GM23338 (cell line): Measurements from ENCODE around the gene RIN3. TPM values are rescaled to one million over a fixed set of nuclear protein-coding genes. Genes with fewer than 3 reads are reported as not detected.

Experiments used
- ATAC-seq: fragments of 200-7000 bp; cut with Tn5 transposase; 3 replicates; pipeline ENCODE4 v1.9.1; 2020
- DNase-seq: peaks from one replicate; pipeline ENCODE4 v3.0.0-alpha.2; 2015; ENCODE audit warnings: low spot score
- H2AFZ ChIP-seq: fragments of 200-600 bp; sonication (generic); 2 replicates; pipeline ENCODE4 v1.8.0; 2016; ENCODE audit warnings: antibody characterized with exemption, mild to moderate bottlenecking, moderate library complexity
- H3F3A ChIP-seq: fragments of 200-600 bp; sonication (generic); replicated peaks from 2 replicates; pipeline ENCODE4 v1.8.0; 2017; ENCODE audit warnings: antibody characterized with exemption, mixed run types, low read depth
- H3K27ac ChIP-seq: fragments of 200-600 bp; sonication (generic); 2 replicates; pipeline ENCODE4 v1.6.1; 2016; ENCODE audit warnings: low read depth
- H3K27me3 ChIP-seq: fragments of 200-600 bp; sonication (generic); 2 replicates; pipeline ENCODE4 v1.8.0; 2016; ENCODE audit warnings: mild to moderate bottlenecking, mixed run types, moderate library complexity; ENCODE audit not compliant: insufficient read depth
- H3K36me3 ChIP-seq: fragments of 200-600 bp; sonication (generic); 2 replicates; pipeline ENCODE4 v1.8.0; 2016; ENCODE audit warnings: mild to moderate bottlenecking; ENCODE audit not compliant: insufficient read depth
- H3K4me1 ChIP-seq: fragments of 200-600 bp; sonication (generic); 2 replicates; pipeline ENCODE4 v1.8.0; 2016; ENCODE audit warnings: mild to moderate bottlenecking, moderate library complexity; ENCODE audit not compliant: insufficient read depth
- H3K4me2 ChIP-seq: fragments of 200-600 bp; sonication (generic); 2 replicates; pipeline ENCODE4 v1.7.1; 2017; ENCODE audit warnings: mixed run types
- H3K4me3 ChIP-seq: fragments of 200-600 bp; sonication (generic); 2 replicates; pipeline ENCODE4 v1.6.1; 2016; ENCODE audit warnings: mixed run types
- H3K79me2 ChIP-seq: fragments of 200-600 bp; sonication (generic); replicated peaks from 2 replicates; pipeline ENCODE4 v1.8.0; 2017; ENCODE audit warnings: mild to moderate bottlenecking; ENCODE audit not compliant: insufficient read depth
- H3K9me2 ChIP-seq: fragments of 200-600 bp; sonication (generic); 2 replicates; pipeline ENCODE4 v1.8.0; 2017; ENCODE audit not compliant: insufficient read depth
- H4K20me1 ChIP-seq: fragments of 200-600 bp; sonication (generic); replicated peaks from 2 replicates; pipeline ENCODE4 v1.8.0; 2017; ENCODE audit warnings: mild to moderate bottlenecking; ENCODE audit not compliant: insufficient read depth
- H3K27ac Mint-ChIP-seq: 2 replicates; pipeline ENCODE4 v1.8.0; 2020; ENCODE audit warnings: inconsistent platforms, mild to moderate bottlenecking, moderate library complexity, mixed read lengths
- H3K27me3 Mint-ChIP-seq: 3 replicates; pipeline ENCODE4 v1.8.0; 2022; ENCODE audit warnings: low read depth, mild to moderate bottlenecking, moderate library complexity, mixed read lengths, inconsistent platforms; ENCODE audit not compliant: insufficient read depth, poor library complexity
- H3K36me3 Mint-ChIP-seq: 3 replicates; pipeline ENCODE4 v1.8.0; 2021; ENCODE audit warnings: low read depth, mild to moderate bottlenecking, inconsistent platforms, moderate library complexity, mixed read lengths
- H3K4me1 Mint-ChIP-seq: 3 replicates; pipeline ENCODE4 v1.8.0; 2020; ENCODE audit warnings: mild to moderate bottlenecking, inconsistent platforms, mixed read lengths
- H3K4me3 Mint-ChIP-seq: 3 replicates; pipeline ENCODE4 v1.8.0; 2021; ENCODE audit warnings: moderate library complexity, mild to moderate bottlenecking, inconsistent platforms, mixed read lengths
- H3K9me3 Mint-ChIP-seq: 3 replicates; pipeline ENCODE4 v1.8.0; 2020; ENCODE audit warnings: moderate library complexity, mild to moderate bottlenecking, inconsistent platforms, mixed read lengths
- EZH2 ChIP-seq: fragments of 200-600 bp; sonication (generic); IDR thresholded peaks from one replicate; pipeline ENCODE4 v1.8.0; 2017; ENCODE audit warnings: antibody characterized with exemption, mild to moderate bottlenecking, low read depth; ENCODE audit not compliant: unreplicated experiment
- JUNB ChIP-seq: IDR thresholded peaks from one replicate; pipeline ENCODE4 v1.6.1; 2016; ENCODE audit warnings: antibody characterized with exemption; ENCODE audit not compliant: unreplicated experiment
- STAT1 ChIP-seq: IDR thresholded peaks from one replicate; pipeline ENCODE4 v1.6.1; 2016; ENCODE audit warnings: antibody characterized with exemption; ENCODE audit not compliant: unreplicated experiment
- ZNF114 ChIP-seq: fragments of 250-450 bp; sonication (Bioruptor Pico); IDR thresholded peaks from 2 replicates; pipeline ENCODE4 v1.5.0; 2020; ENCODE audit warnings: mild to moderate bottlenecking, moderate library complexity
- ZNF331 ChIP-seq: fragments of 250-450 bp; sonication (Bioruptor Pico); IDR thresholded peaks from 2 replicates; pipeline ENCODE4 v1.5.0; 2020; ENCODE audit warnings: low read depth, mild to moderate bottlenecking, moderate library complexity
- polyA plus RNA-seq: library from polyadenylated mRNA; unstranded; fragments of >200 nt; fragmentation: Nextera tagmentation; extraction: Ambion mirVana; gene quantifications from 2 replicates; pipeline ENCODE4 v1.2.1, GENCODE V29; 2016
- total RNA-seq: library from RNA; depleted of rRNA; stranded (reverse); fragments of >200 nt; shearing (Covaris generic); gene quantifications from 2 replicates; pipeline ENCODE4 v1.2.3, GENCODE V29; 2014
- TF ChIP-seq, protein P1 (sequence below): IDR thresholded peaks from 2 replicates; pipeline ENCODE4 v1.6.1; 2016; ENCODE audit warnings: antibody characterized with exemption
- TF ChIP-seq, protein P2 (sequence below): IDR thresholded peaks from one replicate; pipeline ENCODE4 v1.6.1; 2018; ENCODE audit warnings: antibody characterized with exemption; ENCODE audit not compliant: unreplicated experiment
- TF ChIP-seq, protein P3 (sequence below): fragments of 250-450 bp; sonication (Bioruptor Pico); IDR thresholded peaks from 2 replicates; pipeline ENCODE4 v1.5.0; 2020; ENCODE audit warnings: mild to moderate bottlenecking, moderate library complexity

Gene RIN3
- total and polyA plus RNA-seq, 2 experiments from 2014 or later, result 0.97 to 1.5 TPM

DNA sequence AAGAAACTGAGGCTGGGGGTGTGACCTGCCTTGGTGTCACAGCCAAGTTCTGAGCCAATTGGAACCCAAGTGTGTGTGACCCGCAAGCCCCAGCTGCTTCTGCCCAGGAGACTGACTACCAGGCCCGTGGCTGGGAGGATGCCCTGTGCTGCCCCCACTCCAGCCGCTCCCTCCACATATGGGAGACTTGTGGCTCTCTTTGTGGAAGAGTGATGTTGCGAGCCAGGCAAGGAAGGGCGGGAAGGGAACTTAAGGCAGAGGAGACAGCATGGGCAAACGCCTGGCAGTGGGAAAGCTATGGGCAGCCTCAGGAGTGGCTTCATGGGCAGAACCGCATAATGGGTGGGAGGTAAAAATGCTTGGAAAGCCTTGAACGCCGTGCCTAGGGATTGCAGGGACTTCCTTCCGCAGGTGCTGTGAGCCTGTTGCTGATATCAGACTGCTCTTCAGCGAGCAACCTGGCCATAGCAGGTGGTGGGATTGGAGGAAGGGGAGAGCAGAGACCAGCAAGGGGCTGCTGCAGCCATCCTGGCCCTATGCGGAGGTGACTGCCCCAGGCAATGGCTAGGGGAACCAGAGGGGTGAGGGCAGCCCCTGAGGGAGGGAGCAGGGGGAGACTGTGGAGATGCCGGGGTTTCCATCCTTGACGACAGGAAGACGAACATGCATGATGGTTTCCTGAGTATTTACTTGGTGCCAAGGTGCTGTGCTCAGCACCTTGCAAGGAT is 119.1 kb downstream of the RIN3 start:
- Mint-ChIP-seq H3K9me3 (peaks cover 8% of the 10 kb centered on the region), H3K27ac (no peak overlapping the region), H3K4me3 (no peak overlapping the region), H3K27me3 (peaks cover 5% of the 10 kb centered on the region), H3K4me1 (peaks cover 8% of the 10 kb centered on the region), H3K36me3 (peaks cover 4% of the 10 kb centered on the region)
- H3F3A ChIP-seq, result no peaks in the 10 kb centered on the region
- H3K27ac ChIP-seq, result no peak overlapping the region
- ATAC-seq (no peak), DNase-seq (no peak)
- no peaks in the 10 kb centered on the region for H4K20me1 ChIP-seq
- no peaks in the 10 kb centered on the region for H3K79me2 ChIP-seq
- no peak overlapping the region for H2AFZ ChIP-seq
- no peak overlapping the region for H3K4me2 ChIP-seq
- H3K4me1 ChIP-seq, result no peaks in the 10 kb centered on the region; the same call in 1 of the 2 replicates
- no peak overlapping the region for H3K4me3 ChIP-seq
- H3K36me3 ChIP-seq, result no peaks in the 10 kb centered on the region
- no peaks in the 10 kb centered on the region for H3K9me2 ChIP-seq
- no peaks in the 10 kb centered on the region for H3K27me3 ChIP-seq
- TF ChIP-seq ZNF331 (CRISPR knock-in tag), result no peak
- no peak for TF ChIP-seq STAT1
- no peak for TF ChIP-seq JUNB
- no peak for TF ChIP-seq EZH2
- TF ChIP-seq, protein P1, sequence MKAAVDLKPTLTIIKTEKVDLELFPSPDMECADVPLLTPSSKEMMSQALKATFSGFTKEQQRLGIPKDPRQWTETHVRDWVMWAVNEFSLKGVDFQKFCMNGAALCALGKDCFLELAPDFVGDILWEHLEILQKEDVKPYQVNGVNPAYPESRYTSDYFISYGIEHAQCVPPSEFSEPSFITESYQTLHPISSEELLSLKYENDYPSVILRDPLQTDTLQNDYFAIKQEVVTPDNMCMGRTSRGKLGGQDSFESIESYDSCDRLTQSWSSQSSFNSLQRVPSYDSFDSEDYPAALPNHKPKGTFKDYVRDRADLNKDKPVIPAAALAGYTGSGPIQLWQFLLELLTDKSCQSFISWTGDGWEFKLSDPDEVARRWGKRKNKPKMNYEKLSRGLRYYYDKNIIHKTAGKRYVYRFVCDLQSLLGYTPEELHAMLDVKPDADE, result no peak
- TF ChIP-seq, protein P2, sequence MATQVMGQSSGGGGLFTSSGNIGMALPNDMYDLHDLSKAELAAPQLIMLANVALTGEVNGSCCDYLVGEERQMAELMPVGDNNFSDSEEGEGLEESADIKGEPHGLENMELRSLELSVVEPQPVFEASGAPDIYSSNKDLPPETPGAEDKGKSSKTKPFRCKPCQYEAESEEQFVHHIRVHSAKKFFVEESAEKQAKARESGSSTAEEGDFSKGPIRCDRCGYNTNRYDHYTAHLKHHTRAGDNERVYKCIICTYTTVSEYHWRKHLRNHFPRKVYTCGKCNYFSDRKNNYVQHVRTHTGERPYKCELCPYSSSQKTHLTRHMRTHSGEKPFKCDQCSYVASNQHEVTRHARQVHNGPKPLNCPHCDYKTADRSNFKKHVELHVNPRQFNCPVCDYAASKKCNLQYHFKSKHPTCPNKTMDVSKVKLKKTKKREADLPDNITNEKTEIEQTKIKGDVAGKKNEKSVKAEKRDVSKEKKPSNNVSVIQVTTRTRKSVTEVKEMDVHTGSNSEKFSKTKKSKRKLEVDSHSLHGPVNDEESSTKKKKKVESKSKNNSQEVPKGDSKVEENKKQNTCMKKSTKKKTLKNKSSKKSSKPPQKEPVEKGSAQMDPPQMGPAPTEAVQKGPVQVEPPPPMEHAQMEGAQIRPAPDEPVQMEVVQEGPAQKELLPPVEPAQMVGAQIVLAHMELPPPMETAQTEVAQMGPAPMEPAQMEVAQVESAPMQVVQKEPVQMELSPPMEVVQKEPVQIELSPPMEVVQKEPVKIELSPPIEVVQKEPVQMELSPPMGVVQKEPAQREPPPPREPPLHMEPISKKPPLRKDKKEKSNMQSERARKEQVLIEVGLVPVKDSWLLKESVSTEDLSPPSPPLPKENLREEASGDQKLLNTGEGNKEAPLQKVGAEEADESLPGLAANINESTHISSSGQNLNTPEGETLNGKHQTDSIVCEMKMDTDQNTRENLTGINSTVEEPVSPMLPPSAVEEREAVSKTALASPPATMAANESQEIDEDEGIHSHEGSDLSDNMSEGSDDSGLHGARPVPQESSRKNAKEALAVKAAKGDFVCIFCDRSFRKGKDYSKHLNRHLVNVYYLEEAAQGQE, result no peak
- TF ChIP-seq, protein P3, sequence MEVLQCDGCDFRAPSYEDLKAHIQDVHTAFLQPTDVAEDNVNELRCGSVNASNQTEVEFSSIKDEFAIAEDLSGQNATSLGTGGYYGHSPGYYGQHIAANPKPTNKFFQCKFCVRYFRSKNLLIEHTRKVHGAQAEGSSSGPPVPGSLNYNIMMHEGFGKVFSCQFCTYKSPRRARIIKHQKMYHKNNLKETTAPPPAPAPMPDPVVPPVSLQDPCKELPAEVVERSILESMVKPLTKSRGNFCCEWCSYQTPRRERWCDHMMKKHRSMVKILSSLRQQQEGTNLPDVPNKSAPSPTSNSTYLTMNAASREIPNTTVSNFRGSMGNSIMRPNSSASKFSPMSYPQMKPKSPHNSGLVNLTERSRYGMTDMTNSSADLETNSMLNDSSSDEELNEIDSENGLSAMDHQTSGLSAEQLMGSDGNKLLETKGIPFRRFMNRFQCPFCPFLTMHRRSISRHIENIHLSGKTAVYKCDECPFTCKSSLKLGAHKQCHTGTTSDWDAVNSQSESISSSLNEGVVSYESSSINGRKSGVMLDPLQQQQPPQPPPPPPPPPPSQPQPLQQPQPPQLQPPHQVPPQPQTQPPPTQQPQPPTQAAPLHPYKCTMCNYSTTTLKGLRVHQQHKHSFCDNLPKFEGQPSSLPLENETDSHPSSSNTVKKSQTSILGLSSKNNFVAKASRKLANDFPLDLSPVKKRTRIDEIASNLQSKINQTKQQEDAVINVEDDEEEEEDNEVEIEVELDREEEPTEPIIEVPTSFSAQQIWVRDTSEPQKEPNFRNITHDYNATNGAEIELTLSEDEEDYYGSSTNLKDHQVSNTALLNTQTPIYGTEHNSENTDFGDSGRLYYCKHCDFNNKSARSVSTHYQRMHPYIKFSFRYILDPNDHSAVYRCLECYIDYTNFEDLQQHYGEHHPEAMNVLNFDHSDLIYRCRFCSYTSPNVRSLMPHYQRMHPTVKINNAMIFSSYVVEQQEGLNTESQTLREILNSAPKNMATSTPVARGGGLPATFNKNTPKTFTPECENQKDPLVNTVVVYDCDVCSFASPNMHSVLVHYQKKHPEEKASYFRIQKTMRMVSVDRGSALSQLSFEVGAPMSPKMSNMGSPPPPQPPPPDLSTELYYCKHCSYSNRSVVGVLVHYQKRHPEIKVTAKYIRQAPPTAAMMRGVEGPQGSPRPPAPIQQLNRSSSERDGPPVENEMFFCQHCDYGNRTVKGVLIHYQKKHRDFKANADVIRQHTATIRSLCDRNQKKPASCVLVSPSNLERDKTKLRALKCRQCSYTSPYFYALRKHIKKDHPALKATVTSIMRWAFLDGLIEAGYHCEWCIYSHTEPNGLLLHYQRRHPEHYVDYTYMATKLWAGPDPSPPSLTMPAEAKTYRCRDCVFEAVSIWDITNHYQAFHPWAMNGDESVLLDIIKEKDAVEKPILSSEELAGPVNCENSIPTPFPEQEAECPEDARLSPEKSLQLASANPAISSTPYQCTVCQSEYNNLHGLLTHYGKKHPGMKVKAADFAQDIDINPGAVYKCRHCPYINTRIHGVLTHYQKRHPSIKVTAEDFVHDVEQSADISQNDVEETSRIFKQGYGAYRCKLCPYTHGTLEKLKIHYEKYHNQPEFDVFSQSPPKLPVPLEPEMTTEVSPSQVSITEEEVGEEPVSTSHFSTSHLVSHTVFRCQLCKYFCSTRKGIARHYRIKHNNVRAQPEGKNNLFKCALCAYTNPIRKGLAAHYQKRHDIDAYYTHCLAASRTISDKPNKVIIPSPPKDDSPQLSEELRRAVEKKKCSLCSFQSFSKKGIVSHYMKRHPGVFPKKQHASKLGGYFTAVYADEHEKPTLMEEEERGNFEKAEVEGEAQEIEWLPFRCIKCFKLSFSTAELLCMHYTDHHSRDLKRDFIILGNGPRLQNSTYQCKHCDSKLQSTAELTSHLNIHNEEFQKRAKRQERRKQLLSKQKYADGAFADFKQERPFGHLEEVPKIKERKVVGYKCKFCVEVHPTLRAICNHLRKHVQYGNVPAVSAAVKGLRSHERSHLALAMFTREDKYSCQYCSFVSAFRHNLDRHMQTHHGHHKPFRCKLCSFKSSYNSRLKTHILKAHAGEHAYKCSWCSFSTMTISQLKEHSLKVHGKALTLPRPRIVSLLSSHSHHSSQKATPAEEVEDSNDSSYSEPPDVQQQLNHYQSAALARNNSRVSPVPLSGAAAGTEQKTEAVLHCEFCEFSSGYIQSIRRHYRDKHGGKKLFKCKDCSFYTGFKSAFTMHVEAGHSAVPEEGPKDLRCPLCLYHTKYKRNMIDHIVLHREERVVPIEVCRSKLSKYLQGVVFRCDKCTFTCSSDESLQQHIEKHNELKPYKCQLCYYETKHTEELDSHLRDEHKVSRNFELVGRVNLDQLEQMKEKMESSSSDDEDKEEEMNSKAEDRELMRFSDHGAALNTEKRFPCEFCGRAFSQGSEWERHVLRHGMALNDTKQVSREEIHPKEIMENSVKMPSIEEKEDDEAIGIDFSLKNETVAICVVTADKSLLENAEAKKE (CRISPR knock-in tag), result no peak
- no peak for TF ChIP-seq ZNF114 (CRISPR knock-in tag)
